Breast epithelium (tissue), 3 donors: ENCODE results near the gene AKR1C1.
"Not testable (repeated sequence)": the region's sequence is repeated elsewhere in the genome, so short reads cannot be mapped to it uniquely, and the experiment has no call there.

Experiments
- POLR2A ChIP-seq: fragments of 450-650 bp; IDR thresholded peaks from one replicate; pipeline ENCODE4 v1.6.1; 2016; ENCODE audit warnings: antibody characterized with exemption, mild to moderate bottlenecking, moderate library complexity
- TF ChIP-seq, protein P1 (sequence below), 3 donors: fragments of 450-650 bp; IDR thresholded peaks; one replicate each; pipeline ENCODE4 v1.5.1; 2016 to 2017; ENCODE audit warnings: antibody characterized with exemption in 3 of 3, mild to moderate bottlenecking in 3 of 3, moderate library complexity in 3 of 3

DNA sequence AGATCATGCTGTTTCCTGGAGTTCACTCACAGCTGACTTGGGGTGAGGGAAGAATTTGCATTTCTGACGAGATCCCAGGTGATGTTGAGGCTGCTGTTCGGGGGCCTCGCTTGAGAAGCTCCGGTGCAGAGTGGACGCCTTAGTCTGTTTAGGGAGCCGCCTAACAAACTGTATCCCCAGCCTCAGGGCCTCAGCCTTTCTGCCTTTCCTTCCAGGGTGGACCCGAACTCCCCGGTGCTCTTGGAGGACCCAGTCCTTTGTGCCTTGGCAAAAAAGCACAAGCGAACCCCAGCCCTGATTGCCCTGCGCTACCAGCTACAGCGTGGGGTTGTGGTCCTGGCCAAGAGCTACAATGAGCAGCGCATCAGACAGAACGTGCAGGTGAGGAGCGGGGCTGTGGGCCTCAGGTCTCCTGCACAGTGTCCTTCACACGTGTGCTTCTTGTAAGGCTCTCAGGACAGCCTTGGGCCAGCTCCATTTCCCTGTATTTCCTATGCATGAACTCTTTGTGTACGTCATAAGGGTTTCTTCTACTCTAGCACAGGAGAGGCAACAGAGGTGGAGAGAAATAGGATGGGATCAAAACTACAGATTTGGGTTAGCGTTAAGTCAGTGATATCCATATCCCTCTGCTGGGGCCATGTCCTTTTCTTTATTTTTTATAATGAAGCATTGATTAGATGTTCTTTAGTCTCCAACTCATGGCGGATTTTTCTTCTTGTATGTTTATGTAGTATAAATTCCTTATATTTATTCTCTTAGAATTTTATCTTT is 9.3 kb downstream of the AKR1C1 start:
- TF ChIP-seq, protein P1, sequence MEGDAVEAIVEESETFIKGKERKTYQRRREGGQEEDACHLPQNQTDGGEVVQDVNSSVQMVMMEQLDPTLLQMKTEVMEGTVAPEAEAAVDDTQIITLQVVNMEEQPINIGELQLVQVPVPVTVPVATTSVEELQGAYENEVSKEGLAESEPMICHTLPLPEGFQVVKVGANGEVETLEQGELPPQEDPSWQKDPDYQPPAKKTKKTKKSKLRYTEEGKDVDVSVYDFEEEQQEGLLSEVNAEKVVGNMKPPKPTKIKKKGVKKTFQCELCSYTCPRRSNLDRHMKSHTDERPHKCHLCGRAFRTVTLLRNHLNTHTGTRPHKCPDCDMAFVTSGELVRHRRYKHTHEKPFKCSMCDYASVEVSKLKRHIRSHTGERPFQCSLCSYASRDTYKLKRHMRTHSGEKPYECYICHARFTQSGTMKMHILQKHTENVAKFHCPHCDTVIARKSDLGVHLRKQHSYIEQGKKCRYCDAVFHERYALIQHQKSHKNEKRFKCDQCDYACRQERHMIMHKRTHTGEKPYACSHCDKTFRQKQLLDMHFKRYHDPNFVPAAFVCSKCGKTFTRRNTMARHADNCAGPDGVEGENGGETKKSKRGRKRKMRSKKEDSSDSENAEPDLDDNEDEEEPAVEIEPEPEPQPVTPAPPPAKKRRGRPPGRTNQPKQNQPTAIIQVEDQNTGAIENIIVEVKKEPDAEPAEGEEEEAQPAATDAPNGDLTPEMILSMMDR (IDR thresholded peaks at IDR 0.05): not testable (repeated sequence)
- TF ChIP-seq POLR2A: not testable (repeated sequence)
